Panc1 (cell line): ENCODE results near the gene TBC1D23. TPM values are rescaled to one million over a fixed set of nuclear protein-coding genes. Genes with fewer than 3 reads are reported as not detected.

Source experiments
- ATAC-seq: fragments of 200-7000 bp; cut with Tn5 transposase; 2 replicates; pipeline ENCODE4 v1.9.1; 2020; ENCODE audit warnings: mild to moderate bottlenecking, moderate library complexity
- BruUV-seq: library from RNA; stranded (reverse); fragments of 400-500 nt; replicated peaks from 2 replicates; lab custom pipeline; 2021; lab: Mats Ljungman, UMichigan
- CTCF ChIA-PET: fragments of 300-600 bp; sonication (Branson Sonifier 250); formaldehyde crosslinking; loops from one replicate; lab custom pipeline; 2022; ENCODE audit warnings: antibody characterized with exemption; lab: Charles Lee
- POLR2A ChIA-PET: fragments of 300-600 bp; sonication (Branson Sonifier 250); formaldehyde crosslinking; loops from one replicate; lab custom pipeline; 2022; ENCODE audit warnings: antibody characterized with exemption; lab: Charles Lee
- DNase-seq: peaks from one replicate; pipeline ENCODE4 v3.0.0-alpha.2; 2010; ENCODE audit warnings: low read depth, low spot score
- H3K27ac ChIP-seq: 2 replicates; pipeline ENCODE4 v1.5.1; 2011; ENCODE audit warnings: mild to moderate bottlenecking, low read length, inconsistent platforms
- H3K27me3 ChIP-seq: fragments of 200-500 bp; sonication (Bioruptor generic); 2 replicates; pipeline ENCODE4 v1.6.0; 2014; ENCODE audit warnings: low read length, inconsistent platforms; ENCODE audit not compliant: control insufficient read depth, insufficient read depth
- H3K36me3 ChIP-seq: fragments of 200-500 bp; sonication (Bioruptor generic); 2 replicates; pipeline ENCODE4 v1.5.1; 2014; ENCODE audit warnings: inconsistent platforms, mild to moderate bottlenecking, low read length, moderate library complexity; ENCODE audit not compliant: control insufficient read depth, insufficient read depth
- H3K4me1 ChIP-seq: 2 replicates; pipeline ENCODE4 v1.5.1; 2011; ENCODE audit warnings: inconsistent platforms, mild to moderate bottlenecking, low read length, moderate library complexity; ENCODE audit not compliant: control insufficient read depth, insufficient read depth
- H3K4me3 ChIP-seq, 2 experiments: 2 replicates each; pipeline ENCODE4 v1.5.1; 2011 to 2012; ENCODE audit warnings: low read depth in 2 of 2, low read length in 2 of 2, mild to moderate bottlenecking in 2 of 2, inconsistent platforms in 1 of 2, moderate library complexity in 1 of 2
- H3K9me3 ChIP-seq: fragments of 200-500 bp; sonication (Bioruptor generic); 2 replicates; pipeline ENCODE4 v1.5.1; 2014; ENCODE audit warnings: low read depth, mild to moderate bottlenecking, inconsistent platforms, low read length, moderate library complexity; ENCODE audit not compliant: control insufficient read depth, insufficient read depth
- CTCF ChIP-seq: fragments of 450-650 bp; IDR thresholded peaks from 2 replicates; pipeline ENCODE4 v1.5.1; 2017; ENCODE audit warnings: mild to moderate bottlenecking
- POLR2AphosphoS5 ChIP-seq: IDR thresholded peaks from 2 replicates; pipeline ENCODE4 v1.6.1; 2012; ENCODE audit warnings: mild to moderate bottlenecking, low read depth, low read length, moderate library complexity
- SIN3A ChIP-seq: IDR thresholded peaks from 2 replicates; pipeline ENCODE4 v1.6.1; 2012; ENCODE audit warnings: low read depth, mild to moderate bottlenecking, low read length, moderate library complexity, borderline replicate concordance; ENCODE audit not compliant: insufficient read depth
- TCF7L2 ChIP-seq: IDR thresholded peaks from 2 replicates; pipeline ENCODE4 v1.6.1; 2011; ENCODE audit warnings: mild to moderate bottlenecking, low read depth, low read length, inconsistent platforms
- in situ Hi-C: cut with HindIII; loops from 2 replicates; pipeline ENCODE4 v1.10.0; 2016; ENCODE audit warnings: low sequenced_read_pairs, low pct_unique_long_range_greater_than_20kb
- intact Hi-C: fragments of 100-400 bp; cut with micrococcal nuclease; formaldehyde crosslinking; loops from one replicate; pipeline ENCODE4 v1.10.0; 2022; ENCODE audit not compliant: unreplicated experiment
- total RNA-seq: library from RNA; stranded (reverse); gene quantifications from one replicate; pipeline ENCODE4 v1.2.1, GENCODE V29; 2021; ENCODE audit not compliant: unreplicated experiment
- TF ChIP-seq, protein P1 (sequence below), 2 experiments: IDR thresholded peaks; 2 replicates each; pipeline ENCODE4 v1.6.1; 2011 to 2012; ENCODE audit warnings: low read depth in 2 of 2, control low read depth in 1 of 2, low read length in 1 of 2, mild to moderate bottlenecking in 1 of 2, moderate library complexity in 1 of 2; ENCODE audit not compliant: insufficient read depth in 1 of 2

Gene TBC1D23
- total RNA-seq, 1 experiment from 2014 or later, result 39.4 TPM

DNA sequence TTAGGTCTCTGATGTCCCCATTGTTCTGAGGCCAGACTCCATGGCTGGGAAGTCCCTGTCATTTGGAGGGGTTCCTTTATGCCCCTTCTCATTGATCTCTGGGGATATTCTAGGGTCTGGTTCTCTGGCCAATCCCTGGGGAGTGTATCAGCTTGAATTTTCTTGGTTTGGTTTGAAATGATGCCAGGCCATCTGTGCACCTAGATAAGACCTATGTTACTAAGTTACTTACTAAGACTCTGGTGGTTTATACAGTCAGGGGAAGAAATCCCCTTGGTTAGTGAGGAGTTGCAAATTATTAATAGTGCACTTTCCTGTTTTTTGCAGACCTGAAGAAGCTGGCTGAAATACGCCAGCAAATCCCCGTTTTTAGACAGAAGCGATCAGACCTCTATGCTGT is 94.1 kb downstream of the TBC1D23 start:
- Histone ChIP-seq H3K27me3 (no peaks in the 10 kb centered on the region), H3K36me3 (peaks cover 21% of the 10 kb centered on the region), H3K27ac (no peak overlapping the region), H3K4me3 (no peak overlapping the region), H3K4me1 (no peaks in the 10 kb centered on the region), H3K9me3 (no peaks in the 10 kb centered on the region; the same call in 1 of the 2 replicates)
- ATAC-seq (no peak), DNase-seq (no peak)
- in situ Hi-C loops (no loop called here), intact Hi-C loops (no loop called here)
- POLR2A ChIA-PET, result no interaction called here
- BruUV-seq, result no TSS peak
- TF ChIP-seq CTCF (no peak), SIN3A (no peak), TCF7L2 (no peak), POLR2AphosphoS5 (no peak)
- TF ChIP-seq, protein P1, sequence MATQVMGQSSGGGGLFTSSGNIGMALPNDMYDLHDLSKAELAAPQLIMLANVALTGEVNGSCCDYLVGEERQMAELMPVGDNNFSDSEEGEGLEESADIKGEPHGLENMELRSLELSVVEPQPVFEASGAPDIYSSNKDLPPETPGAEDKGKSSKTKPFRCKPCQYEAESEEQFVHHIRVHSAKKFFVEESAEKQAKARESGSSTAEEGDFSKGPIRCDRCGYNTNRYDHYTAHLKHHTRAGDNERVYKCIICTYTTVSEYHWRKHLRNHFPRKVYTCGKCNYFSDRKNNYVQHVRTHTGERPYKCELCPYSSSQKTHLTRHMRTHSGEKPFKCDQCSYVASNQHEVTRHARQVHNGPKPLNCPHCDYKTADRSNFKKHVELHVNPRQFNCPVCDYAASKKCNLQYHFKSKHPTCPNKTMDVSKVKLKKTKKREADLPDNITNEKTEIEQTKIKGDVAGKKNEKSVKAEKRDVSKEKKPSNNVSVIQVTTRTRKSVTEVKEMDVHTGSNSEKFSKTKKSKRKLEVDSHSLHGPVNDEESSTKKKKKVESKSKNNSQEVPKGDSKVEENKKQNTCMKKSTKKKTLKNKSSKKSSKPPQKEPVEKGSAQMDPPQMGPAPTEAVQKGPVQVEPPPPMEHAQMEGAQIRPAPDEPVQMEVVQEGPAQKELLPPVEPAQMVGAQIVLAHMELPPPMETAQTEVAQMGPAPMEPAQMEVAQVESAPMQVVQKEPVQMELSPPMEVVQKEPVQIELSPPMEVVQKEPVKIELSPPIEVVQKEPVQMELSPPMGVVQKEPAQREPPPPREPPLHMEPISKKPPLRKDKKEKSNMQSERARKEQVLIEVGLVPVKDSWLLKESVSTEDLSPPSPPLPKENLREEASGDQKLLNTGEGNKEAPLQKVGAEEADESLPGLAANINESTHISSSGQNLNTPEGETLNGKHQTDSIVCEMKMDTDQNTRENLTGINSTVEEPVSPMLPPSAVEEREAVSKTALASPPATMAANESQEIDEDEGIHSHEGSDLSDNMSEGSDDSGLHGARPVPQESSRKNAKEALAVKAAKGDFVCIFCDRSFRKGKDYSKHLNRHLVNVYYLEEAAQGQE (IDR thresholded peaks at IDR 0.05; ENCODE audit: insufficient read depth in 1 of 2, low read depth in 2 of 2, low read length in 1 of 2), result no peak
- CTCF ChIA-PET, result no interaction called here

DNA sequence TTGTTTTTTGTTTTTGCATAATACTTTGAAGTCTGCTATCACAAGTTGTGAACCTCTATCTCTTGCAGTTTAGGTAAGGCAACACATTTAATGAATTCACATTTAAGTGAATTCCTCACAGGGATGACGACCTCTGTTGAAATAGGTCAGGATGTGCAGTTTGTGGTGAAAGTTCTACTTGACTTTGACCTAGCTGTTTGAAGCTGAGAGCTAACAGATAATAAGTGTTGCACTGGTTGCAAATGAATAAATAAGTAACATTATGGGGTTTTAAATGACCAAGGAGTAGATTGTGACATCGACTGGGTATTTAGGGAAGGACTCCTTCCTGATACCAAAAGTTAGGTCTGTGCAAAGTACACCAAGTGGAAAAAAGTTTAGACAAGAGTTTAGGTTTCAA is 97.6 kb downstream of the TBC1D23 start:
- ATAC-seq (no peak), DNase-seq (no peak)
- no peaks in the 10 kb centered on the region for H3K27me3 ChIP-seq
- H3K27ac ChIP-seq, result no peak overlapping the region
- in situ Hi-C loops, result no loop called here
- H3K4me1 ChIP-seq, result no peaks in the 10 kb centered on the region
- TF ChIP-seq SIN3A (no peak), TCF7L2 (no peak), CTCF (no peak), POLR2AphosphoS5 (no peak)
- TF ChIP-seq, protein P1 (IDR thresholded peaks at IDR 0.05; ENCODE audit: insufficient read depth in 1 of 2, low read depth in 2 of 2, low read length in 1 of 2), result no peak
- no TSS peak for BruUV-seq
- H3K36me3 ChIP-seq, result peaks cover 18% of the 10 kb centered on the region
- intact Hi-C loops, result no loop called here
- H3K4me3 ChIP-seq, result no peak overlapping the region
- CTCF ChIA-PET, result no interaction called here
- H3K9me3 ChIP-seq, result no peaks in the 10 kb centered on the region
- POLR2A ChIA-PET, result no interaction called here
